Mesodermal cell (in vitro differentiated cells): ENCODE results near the gene RADIL.

Experiments used
- H3K27ac ChIP-seq: 2 replicates; pipeline ENCODE4 v1.7.0; 2013; ENCODE audit warnings: mild to moderate bottlenecking, low read depth, low read length, moderate library complexity; ENCODE audit not compliant: severe bottlenecking
- H3K36me3 ChIP-seq: 2 replicates; pipeline ENCODE4 v1.7.1; 2013; ENCODE audit warnings: mild to moderate bottlenecking, low read length, moderate library complexity; ENCODE audit not compliant: control insufficient read depth, insufficient read depth
- H3K4me1 ChIP-seq: one replicate; pipeline ENCODE4 v1.7.1; 2013; ENCODE audit warnings: mild to moderate bottlenecking, low read length; ENCODE audit not compliant: insufficient read depth, control insufficient read depth, poor library complexity, severe bottlenecking
- H3K4me3 ChIP-seq: 2 replicates; pipeline ENCODE4 v1.7.0; 2013; ENCODE audit warnings: low read length, control low read depth, mild to moderate bottlenecking; ENCODE audit not compliant: insufficient read depth, poor library complexity, severe bottlenecking; ENCODE audit errors: extremely low read depth
- H3K9me3 ChIP-seq: 2 replicates; pipeline ENCODE4 v1.7.1; 2013; ENCODE audit warnings: mild to moderate bottlenecking, low read length, moderate library complexity; ENCODE audit not compliant: control insufficient read depth
- WGBS, 2 experiments: methylation state at CpG; one replicate each; pipeline ENCODE4 v1.1.5; 2013; ENCODE audit warnings: missing lambda C conversion rate in 2 of 2; ENCODE audit not compliant: insufficient coverage in 2 of 2; 5-methylcytosine and 5-hydroxymethylcytosine counted together

RADIL gene

GRCh38 chr7:4772306-4772705 lies 111.2 kb downstream of the RADIL start:
- H3K4me1 ChIP-seq: peaks cover 4% of the 10 kb centered on the region
- no peaks in the 10 kb centered on the region for H3K9me3 ChIP-seq
- no peak overlapping the region for H3K4me3 ChIP-seq
- 95 to 96% methylated on average over 5 of the region's 6 CpGs for WGBS, 2 experiments
- H3K36me3 ChIP-seq: peaks cover 31% of the 10 kb centered on the region
- H3K27ac ChIP-seq: no peak overlapping the region

DNA sequence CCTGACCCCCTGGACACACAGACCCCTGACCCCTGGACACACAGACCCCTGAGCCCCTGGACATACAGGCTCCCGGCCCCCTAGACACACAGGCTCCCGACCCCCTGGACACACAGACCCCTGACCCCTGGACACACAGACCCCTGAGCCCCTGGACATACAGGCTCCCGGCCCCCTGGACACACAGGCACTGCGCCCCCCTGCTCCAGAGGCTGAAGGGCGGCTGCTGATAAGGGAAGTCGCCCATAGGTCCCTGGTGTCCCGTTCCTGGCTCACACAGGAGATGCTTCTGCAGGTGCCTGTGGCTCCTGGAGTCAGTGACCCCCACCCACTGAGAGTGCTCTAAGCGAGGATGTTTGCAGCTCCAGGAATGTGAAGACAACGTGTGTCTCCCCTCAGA lies 111.8 kb downstream of the RADIL start:
- Histone ChIP-seq H3K4me1 (peaks cover 4% of the 10 kb centered on the region), H3K36me3 (peaks cover 32% of the 10 kb centered on the region), H3K4me3 (no peak overlapping the region), H3K27ac (no peak overlapping the region), H3K9me3 (no peaks in the 10 kb centered on the region)
- 91 to 93% methylated on average over 6 to 8 of the region's 9 CpGs for WGBS, 2 experiments

GRCh38 chr7:4770886-4771285 lies 112.6 kb downstream of the RADIL start:
- Histone ChIP-seq H3K27ac (no peak overlapping the region), H3K36me3 (peaks cover 39% of the 10 kb centered on the region), H3K4me1 (peaks cover 4% of the 10 kb centered on the region), H3K4me3 (no peak overlapping the region), H3K9me3 (no peaks in the 10 kb centered on the region)
- WGBS, 2 experiments: 100% methylated on average over 2 to 4 of the region's 9 CpGs

DNA sequence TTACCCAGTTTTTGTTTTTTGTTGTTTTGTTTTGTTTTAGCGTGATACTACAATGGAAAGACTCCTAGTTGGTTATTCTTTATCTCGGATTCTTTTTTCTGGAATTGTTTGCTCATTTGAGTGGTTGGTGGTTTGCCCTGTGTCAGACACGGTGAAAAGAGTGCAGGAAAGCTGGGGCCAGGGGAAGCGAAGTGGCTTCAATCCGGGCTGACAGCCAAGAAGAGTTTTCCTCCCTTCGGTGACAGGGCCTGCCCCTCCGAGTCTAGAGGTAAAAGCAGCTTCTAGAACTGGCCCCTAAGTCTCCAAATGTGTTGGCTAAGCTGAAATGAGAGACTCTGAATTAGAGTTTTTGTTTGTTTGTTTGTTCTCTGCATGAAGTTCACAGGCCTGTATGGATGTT lies 113.8 kb downstream of the RADIL start:
- Histone ChIP-seq H3K4me3 (no peak overlapping the region), H3K27ac (no peak overlapping the region), H3K4me1 (peaks cover 4% of the 10 kb centered on the region), H3K36me3 (peaks cover 49% of the 10 kb centered on the region), H3K9me3 (no peaks in the 10 kb centered on the region)
- WGBS, 2 experiments: 87 to 93% methylated on average over 7 of the region's 7 CpGs

DNA sequence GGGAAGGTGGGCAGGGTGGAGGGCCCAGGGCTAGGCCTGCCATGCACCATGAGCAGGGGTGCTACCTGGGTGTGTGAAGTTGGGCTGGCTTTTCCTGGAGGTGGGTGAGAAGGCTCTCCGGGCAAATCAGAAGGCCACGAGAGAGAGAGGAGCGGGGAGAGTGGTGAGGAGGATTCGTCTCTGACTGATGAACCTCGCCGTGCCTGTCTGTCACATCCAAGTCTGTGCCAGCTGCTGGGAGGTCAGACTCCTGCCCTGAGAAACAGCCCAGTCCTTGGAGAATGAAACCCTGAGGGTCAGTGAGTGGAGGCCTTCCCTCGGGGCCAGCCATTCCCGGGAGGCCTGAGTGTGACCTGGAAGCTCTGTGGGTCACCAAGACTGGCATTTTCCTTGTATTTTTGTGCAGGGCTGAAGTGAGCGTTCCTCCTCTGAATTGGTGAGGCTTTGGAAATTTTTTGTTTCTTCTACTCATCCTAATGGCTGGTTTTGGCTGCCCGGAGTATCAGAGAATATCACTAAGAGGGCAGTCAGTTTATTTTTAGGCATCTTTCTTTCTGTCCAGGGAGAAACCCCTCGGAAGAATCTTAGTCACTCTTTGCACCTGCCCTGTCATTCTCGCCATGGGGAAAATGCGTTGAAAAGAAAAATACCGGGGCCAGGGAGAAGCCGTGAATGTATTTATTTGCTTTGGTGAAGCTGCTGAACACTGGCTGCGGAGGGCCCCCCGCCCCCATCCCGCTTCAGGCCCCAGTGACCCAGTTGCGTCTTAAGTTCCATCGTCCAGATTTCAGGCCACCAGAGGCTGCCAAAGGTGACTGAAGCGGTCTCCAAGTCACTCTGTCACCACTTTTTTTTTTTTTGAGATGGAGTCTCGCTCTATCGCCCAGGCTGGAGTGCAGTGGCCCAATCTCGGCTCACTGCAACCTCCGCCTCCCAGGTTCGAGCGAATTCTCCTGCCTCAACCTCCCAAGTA lies 114.6 kb downstream of the RADIL start:
- H3K4me3 ChIP-seq: no peak overlapping the region
- WGBS, 2 experiments: 93% methylated on average over 19 to 23 of the region's 27 CpGs
- no peak overlapping the region for H3K27ac ChIP-seq
- H3K4me1 ChIP-seq: no peaks in the 10 kb centered on the region
- no peaks in the 10 kb centered on the region for H3K9me3 ChIP-seq
- peaks cover 57% of the 10 kb centered on the region for H3K36me3 ChIP-seq

GRCh38 chr7:4766666-4767519 lies 116.6 kb downstream of the RADIL start:
- Histone ChIP-seq H3K4me1 (no peaks in the 10 kb centered on the region), H3K4me3 (no peak overlapping the region), H3K36me3 (peaks cover 69% of the 10 kb centered on the region), H3K9me3 (no peaks in the 10 kb centered on the region), H3K27ac (no peak overlapping the region)
- WGBS, 2 experiments: 95% methylated on average over 34 to 35 of the region's 37 CpGs

- Histone ChIP-seq H3K36me3 (peaks cover 76% of the 10 kb centered on the region), H3K4me1 (no peaks in the 10 kb centered on the region), H3K4me3 (no peak overlapping the region), H3K27ac (no peak overlapping the region), H3K9me3 (no peaks in the 10 kb centered on the region)
- 90 to 91% methylated on average over 17 to 19 of the region's 23 CpGs for WGBS, 2 experiments
Measured at GRCh38 chr7:4765776-4766490, 117.6 kb downstream of the RADIL start.

GRCh38 chr7:4764402-4765007 lies 119.0 kb downstream of the RADIL start:
- Histone ChIP-seq H3K9me3 (no peaks in the 10 kb centered on the region), H3K4me3 (no peak overlapping the region), H3K27ac (no peak overlapping the region), H3K36me3 (peaks cover 89% of the 10 kb centered on the region), H3K4me1 (no peaks in the 10 kb centered on the region)
- WGBS, 2 experiments: 91 to 97% methylated on average over 29 to 33 of the region's 35 CpGs

GRCh38 chr7:4763794-4764185 lies 119.7 kb downstream of the RADIL start:
- Histone ChIP-seq H3K4me3 (no peak overlapping the region), H3K4me1 (no peaks in the 10 kb centered on the region), H3K36me3 (peaks cover 91% of the 10 kb centered on the region), H3K9me3 (no peaks in the 10 kb centered on the region), H3K27ac (no peak overlapping the region)
- WGBS, 2 experiments: 93 to 96% methylated on average over 21 of the region's 21 CpGs
